Upper lobe of right lung (tissue), 1 donor: ENCODE measurements around the gene HSPBP1. TPM values are rescaled to one million over a fixed set of nuclear protein-coding genes. Genes with fewer than 3 reads are reported as not detected.

ENCODE experiments used
- ATAC-seq: fragments of 200-7000 bp; cut with Tn5 transposase; one replicate; pipeline ENCODE4 v1.9.1; 2020; ENCODE audit warnings: mild to moderate bottlenecking, moderate library complexity
- DNase-seq: peaks from one replicate; pipeline ENCODE4 v3.0.0-alpha.2; 2020
- H3K27ac ChIP-seq: fragments of 200-600 bp; one replicate; pipeline ENCODE4 v1.8.0; 2022
- H3K27me3 ChIP-seq: fragments of 200-600 bp; one replicate; pipeline ENCODE4 v1.8.0; 2022; ENCODE audit warnings: mild to moderate bottlenecking
- H3K36me3 ChIP-seq: fragments of 200-600 bp; one replicate; pipeline ENCODE4 v1.8.0; 2022
- H3K4me1 ChIP-seq: fragments of 200-600 bp; one replicate; pipeline ENCODE4 v1.8.0; 2022
- H3K4me3 ChIP-seq: fragments of 200-600 bp; one replicate; pipeline ENCODE4 v1.8.0; 2022; ENCODE audit warnings: mild to moderate bottlenecking
- H3K9me3 ChIP-seq: fragments of 200-600 bp; one replicate; pipeline ENCODE4 v1.8.0; 2022
- intact Hi-C: fragments of 100-400 bp; cut with DNase I; formaldehyde crosslinking; loops from one replicate; pipeline ENCODE4 v1.11.0; 2022
- total RNA-seq: library from RNA; stranded (reverse); fragmentation: NEBNext Ultra II Directional; extraction: Animal tissue kit (Norgen Biotek cat#: 25700); gene quantifications from one replicate; pipeline ENCODE4 v1.2.1, GENCODE V29; 2021
- TF ChIP-seq, protein P1 (sequence below): fragments of 200-600 bp; IDR thresholded peaks from one replicate; pipeline ENCODE4 v1.8.0; 2022; ENCODE audit warnings: antibody characterized with exemption
- donor health status: DM: no; HTN: yes; CAD: no; lungs with severe emphysema.

The HSPBP1 gene
- total RNA-seq, 1 donor from 2014 or later, result 19.7 TPM

GRCh38 chr19:55284405-55285058 is 4.6 kb upstream of the HSPBP1 start:
- Histone ChIP-seq H3K27ac (no peak overlapping the region), H3K4me3 (no peak overlapping the region), H3K36me3 (no peaks in the 10 kb centered on the region), H3K4me1 (peaks cover 3% of the 10 kb centered on the region), H3K27me3 (no peaks in the 10 kb centered on the region), H3K9me3 (no peaks in the 10 kb centered on the region)
- TF ChIP-seq, protein P1, sequence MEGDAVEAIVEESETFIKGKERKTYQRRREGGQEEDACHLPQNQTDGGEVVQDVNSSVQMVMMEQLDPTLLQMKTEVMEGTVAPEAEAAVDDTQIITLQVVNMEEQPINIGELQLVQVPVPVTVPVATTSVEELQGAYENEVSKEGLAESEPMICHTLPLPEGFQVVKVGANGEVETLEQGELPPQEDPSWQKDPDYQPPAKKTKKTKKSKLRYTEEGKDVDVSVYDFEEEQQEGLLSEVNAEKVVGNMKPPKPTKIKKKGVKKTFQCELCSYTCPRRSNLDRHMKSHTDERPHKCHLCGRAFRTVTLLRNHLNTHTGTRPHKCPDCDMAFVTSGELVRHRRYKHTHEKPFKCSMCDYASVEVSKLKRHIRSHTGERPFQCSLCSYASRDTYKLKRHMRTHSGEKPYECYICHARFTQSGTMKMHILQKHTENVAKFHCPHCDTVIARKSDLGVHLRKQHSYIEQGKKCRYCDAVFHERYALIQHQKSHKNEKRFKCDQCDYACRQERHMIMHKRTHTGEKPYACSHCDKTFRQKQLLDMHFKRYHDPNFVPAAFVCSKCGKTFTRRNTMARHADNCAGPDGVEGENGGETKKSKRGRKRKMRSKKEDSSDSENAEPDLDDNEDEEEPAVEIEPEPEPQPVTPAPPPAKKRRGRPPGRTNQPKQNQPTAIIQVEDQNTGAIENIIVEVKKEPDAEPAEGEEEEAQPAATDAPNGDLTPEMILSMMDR, result no peak
- intact Hi-C loops, result no loop called here
- ATAC-seq (no peak), DNase-seq (no peak)

- H3K27ac ChIP-seq, result no peak within 1 kb of the TSS
- H3K9me3 ChIP-seq, result no peaks in the 10 kb centered on the region
- peak within 1 kb of the TSS; percentile 21 for H3K4me3 ChIP-seq
- TF ChIP-seq, protein P1, result no peak
- DNase-seq, result no peak
- peaks cover 10% of the 10 kb centered on the region for H3K4me1 ChIP-seq
- no peaks in the 10 kb centered on the region for H3K36me3 ChIP-seq
- intact Hi-C loops, result no loop called here
- no peaks in the 10 kb centered on the region for H3K27me3 ChIP-seq
- ATAC-seq, result no peak
These were observed 3.9 kb upstream of the HSPBP1 start, which contains the start of gene BRSK1 for GRCh38 chr19:55283548-55284377. Gene BRSK1 (plus strand): TSS chr19:55283997. CDS start chr19:55284443, 446 bp downstream.

DNA sequence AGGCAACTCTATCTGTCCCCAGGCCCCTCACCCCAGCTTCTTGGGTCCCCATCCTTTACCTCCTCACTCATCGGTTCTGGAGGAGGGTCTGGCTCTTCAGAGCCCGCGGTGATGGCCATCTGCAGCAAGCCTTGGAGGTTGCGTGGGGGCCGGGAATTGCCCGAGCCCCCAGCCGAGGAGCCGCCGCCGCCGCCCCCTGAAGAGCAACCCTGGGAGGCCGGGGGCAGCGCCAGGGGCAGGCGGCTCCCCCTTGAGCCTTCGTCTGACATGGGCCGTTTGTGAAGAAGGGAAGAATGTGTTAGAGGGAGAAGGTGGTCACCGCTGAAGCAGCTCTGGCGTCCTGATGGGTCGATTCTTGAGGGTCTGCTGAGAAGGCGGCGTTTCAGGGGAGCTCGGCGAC is 570 bp downstream of the HSPBP1 start:
- DNase-seq (no peak), ATAC-seq (no peak)
- H3K4me3 ChIP-seq, result peak overlapping the region; percentile 76
- H3K27ac ChIP-seq, result peak overlapping the region; percentile 79
- H3K4me1 ChIP-seq, result peaks cover 10% of the 10 kb centered on the region
- H3K36me3 ChIP-seq, result peaks cover 18% of the 10 kb centered on the region
- H3K9me3 ChIP-seq, result no peaks in the 10 kb centered on the region
- no peaks in the 10 kb centered on the region for H3K27me3 ChIP-seq
- intact Hi-C loops, result no loop called here
- TF ChIP-seq, protein P1, result no peak

- Histone ChIP-seq H3K27me3 (no peaks in the 10 kb centered on the region), H3K4me1 (peaks cover 10% of the 10 kb centered on the region), H3K27ac (no peak overlapping the region), H3K36me3 (peaks cover 26% of the 10 kb centered on the region), H3K9me3 (no peaks in the 10 kb centered on the region), H3K4me3 (no peak overlapping the region)
- DNase-seq (no peak), ATAC-seq (no peak)
- intact Hi-C loops, result no loop called here
- TF ChIP-seq, protein P1, result no peak
These were observed 1.3 kb downstream of the HSPBP1 start for GRCh38 chr19:55278391-55279135.

DNA sequence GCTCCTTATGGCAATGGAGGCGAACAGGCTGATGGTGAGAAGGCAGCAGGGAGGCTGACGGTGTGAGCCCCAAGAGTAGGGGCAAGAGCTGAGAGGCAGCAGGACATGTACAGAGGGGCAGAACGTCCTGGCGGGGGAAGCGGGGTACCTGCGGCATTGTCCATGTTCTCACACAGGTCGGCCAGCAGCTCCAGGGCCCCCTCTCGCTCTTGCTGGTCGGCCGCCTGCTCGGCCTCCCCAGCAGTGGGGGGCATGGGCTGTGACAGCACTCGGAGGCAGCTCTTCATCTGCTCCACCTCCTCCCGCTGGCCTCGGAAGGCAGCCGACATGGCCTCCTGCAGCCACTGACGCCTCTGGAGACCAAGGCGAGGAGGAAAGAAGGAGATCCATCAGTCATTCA is 2.4 kb downstream of the HSPBP1 start:
- ATAC-seq (no peak), DNase-seq (no peak)
- H3K9me3 ChIP-seq, result no peaks in the 10 kb centered on the region

More for the DNA sequence above, 2.4 kb downstream of the HSPBP1 start:
- H3K27me3 ChIP-seq, result no peaks in the 10 kb centered on the region
- peaks cover 36% of the 10 kb centered on the region for H3K36me3 ChIP-seq
- intact Hi-C loops, result no loop called here
- TF ChIP-seq, protein P1, result no peak
- H3K4me3 ChIP-seq, result no peak overlapping the region
- H3K4me1 ChIP-seq, result peaks cover 10% of the 10 kb centered on the region
- H3K27ac ChIP-seq, result no peak overlapping the region
